Measurements from ENCODE around the gene AMPH.
A peak's percentile ranks its signal among the peaks of the same experiment; 100 is the strongest.
"Not testable (repeated sequence)": the region's sequence is repeated elsewhere in the genome, so short reads cannot be mapped to it uniquely, and the experiment has no call there.

AMPH gene

GRCh38 chr7:38373155-38373554 is 258.0 kb downstream of the AMPH start:
- CTCF ChIA-PET: no interaction called here
- no peak overlapping the region for H3K27ac ChIP-seq
- POLR2A ChIA-PET (ENCODE audit: low non-redundant PET): interaction anchor here (0.7 kb wide), 1 partner anchor 258 kb away, joined by 3 read pairs; the partner anchor contains the start of gene AMPH
- DNase-seq (ENCODE audit: low spot score): no peak
- no peak for TF ChIP-seq CTCF (conservative IDR thresholded peaks at IDR 0.05; ENCODE audit: low read depth)

- DNase-seq (ENCODE audit: low spot score): no peak
- no peak overlapping the region for H3K27ac ChIP-seq
- no peak for TF ChIP-seq CTCF (conservative IDR thresholded peaks at IDR 0.05; ENCODE audit: low read depth)
- POLR2A ChIA-PET (ENCODE audit: low non-redundant PET): no interaction called here
- CTCF ChIA-PET: interaction anchor here (0.7 kb wide), 1 partner anchor 51 kb away, joined by 3 read pairs; no protein-coding TSS in a partner anchor
These were observed 258.9 kb downstream of the AMPH start for GRCh38 chr7:38372290-38372689.

GRCh38 chr7:38369816-38370493 is 261.2 kb downstream of the AMPH start:
- no peak overlapping the region for H3K27ac ChIP-seq
- CTCF ChIA-PET: interaction anchor here (0.6 to 1.5 kb wide), 17 partner anchors 10 to 1515 kb away, joined by 3 to 9 read pairs (median 4); no protein-coding TSS in a partner anchor
- POLR2A ChIA-PET (ENCODE audit: low non-redundant PET): no interaction called here
- peak; percentile 64 for DNase-seq (ENCODE audit: low spot score)
- peak; percentile 87 for TF ChIP-seq CTCF (conservative IDR thresholded peaks at IDR 0.05; ENCODE audit: low read depth)

- H3K27ac ChIP-seq: no peak overlapping the region
- peak; percentile 72 for TF ChIP-seq CTCF (conservative IDR thresholded peaks at IDR 0.05; ENCODE audit: low read depth)
- peak; percentile 36 for DNase-seq (ENCODE audit: low spot score)
- POLR2A ChIA-PET (ENCODE audit: low non-redundant PET): no interaction called here
- CTCF ChIA-PET: interaction anchor here (0.6 to 1.4 kb wide), 13 partner anchors 9 to 1708 kb away, joined by 3 to 5 read pairs (median 3); no protein-coding TSS in a partner anchor
These were observed 263.0 kb downstream of the AMPH start for GRCh38 chr7:38368191-38368605.

GRCh38 chr7:38367301-38367890 is 263.8 kb downstream of the AMPH start:
- ChIA-PET CTCF (interaction anchor here (0.6 to 1.4 kb wide), 8 partner anchors 10 to 1709 kb away, joined by 3 to 4 read pairs (median 4); no protein-coding TSS in a partner anchor), POLR2A (ENCODE audit: low non-redundant PET) (no interaction called here)
- H3K27ac ChIP-seq: no peak overlapping the region
- no peak for TF ChIP-seq CTCF (conservative IDR thresholded peaks at IDR 0.05; ENCODE audit: low read depth)
- DNase-seq (ENCODE audit: low spot score): no peak

GRCh38 chr7:38363379-38363778 is 267.8 kb downstream of the AMPH start:
- CTCF ChIA-PET: interaction anchor here (1.2 kb wide), 1 partner anchor 23 kb away, joined by 4 read pairs; no protein-coding TSS in a partner anchor
- H3K27ac ChIP-seq; DNase-seq (ENCODE audit: low spot score); POLR2A ChIA-PET (ENCODE audit: low non-redundant PET): not testable (repeated sequence)
- TF ChIP-seq CTCF (conservative IDR thresholded peaks at IDR 0.05; ENCODE audit: low read depth): peak; percentile 30

- POLR2A ChIA-PET (ENCODE audit: low non-redundant PET); DNase-seq (ENCODE audit: low spot score); H3K27ac ChIP-seq: not testable (repeated sequence)
- CTCF ChIA-PET: interaction anchor here (1.2 kb wide), 1 partner anchor 23 kb away, joined by 4 read pairs; no protein-coding TSS in a partner anchor
These were observed 268.4 kb downstream of the AMPH start for GRCh38 chr7:38362611-38363237.

All from RWPE1 (cell line).